Ishikawa (cell line): Measurements from ENCODE around the gene URB1.

ENCODE experiments used
- CEBPB ChIP-seq: IDR thresholded peaks from 2 replicates; pipeline ENCODE4 v1.6.1; 2012
- CREB1 ChIP-seq: IDR thresholded peaks from 2 replicates; pipeline ENCODE4 v1.6.1; 2012; ENCODE audit warnings: low read depth
- EGR1 ChIP-seq: IDR thresholded peaks from 2 replicates; pipeline ENCODE4 v1.6.1; 2012
- EP300 ChIP-seq: IDR thresholded peaks from 2 replicates; pipeline ENCODE4 v1.6.1; 2012; ENCODE audit warnings: borderline replicate concordance
- FOXM1 ChIP-seq: IDR thresholded peaks from 2 replicates; pipeline ENCODE4 v1.6.1; 2012; ENCODE audit warnings: low read depth, borderline replicate concordance
- NFIC ChIP-seq: IDR thresholded peaks from 2 replicates; pipeline ENCODE4 v1.6.1; 2012
- RAD21 ChIP-seq: IDR thresholded peaks from 2 replicates; pipeline ENCODE4 v1.6.1; 2012; ENCODE audit warnings: low read depth
- TAF1 ChIP-seq: IDR thresholded peaks from 2 replicates; pipeline ENCODE4 v1.6.1; 2012; ENCODE audit warnings: low read depth, mild to moderate bottlenecking
- TCF12 ChIP-seq: IDR thresholded peaks from 2 replicates; pipeline ENCODE4 v1.6.1; 2012; ENCODE audit warnings: low read depth
- TEAD4 ChIP-seq: IDR thresholded peaks from 2 replicates; pipeline ENCODE4 v1.6.1; 2012
- YY1 ChIP-seq: IDR thresholded peaks from 2 replicates; pipeline ENCODE4 v1.6.1; 2012; ENCODE audit warnings: low read depth
- ZBTB7A ChIP-seq: IDR thresholded peaks from 2 replicates; pipeline ENCODE4 v1.6.1; 2012; ENCODE audit warnings: low read depth
- TF ChIP-seq, protein P1 (sequence below): IDR thresholded peaks from 2 replicates; pipeline ENCODE4 v1.6.1; 2012
- TF ChIP-seq, protein P2 (sequence below): IDR thresholded peaks from 2 replicates; pipeline ENCODE4 v1.6.1; 2012; ENCODE audit warnings: low read depth, mild to moderate bottlenecking
- TF ChIP-seq, protein P3 (sequence below): IDR thresholded peaks from 2 replicates; pipeline ENCODE4 v1.6.1; 2012

The URB1 gene

DNA sequence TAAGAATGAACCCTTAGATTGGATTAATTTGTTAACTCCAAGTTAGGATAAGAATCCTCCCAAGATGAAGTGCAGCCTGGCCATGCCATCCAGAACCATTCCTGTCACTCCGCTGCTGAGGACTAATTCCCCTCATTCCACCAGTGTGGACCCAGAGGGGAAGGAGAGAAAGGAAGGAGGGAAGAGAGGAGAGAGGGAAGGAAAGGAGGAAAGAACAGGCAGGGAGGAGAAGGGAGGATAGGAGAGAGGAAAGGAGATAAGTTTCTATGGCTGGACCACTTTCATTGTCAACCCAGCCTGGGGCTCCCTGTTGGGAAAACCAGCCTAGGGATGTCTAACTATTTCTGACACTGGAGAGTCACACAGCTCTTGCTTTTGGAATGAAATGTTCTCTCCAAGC, 89.4 kb downstream of the URB1 start:
- TF ChIP-seq, protein P1, sequence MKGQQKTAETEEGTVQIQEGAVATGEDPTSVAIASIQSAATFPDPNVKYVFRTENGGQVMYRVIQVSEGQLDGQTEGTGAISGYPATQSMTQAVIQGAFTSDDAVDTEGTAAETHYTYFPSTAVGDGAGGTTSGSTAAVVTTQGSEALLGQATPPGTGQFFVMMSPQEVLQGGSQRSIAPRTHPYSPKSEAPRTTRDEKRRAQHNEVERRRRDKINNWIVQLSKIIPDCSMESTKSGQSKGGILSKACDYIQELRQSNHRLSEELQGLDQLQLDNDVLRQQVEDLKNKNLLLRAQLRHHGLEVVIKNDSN, result no peak
- TF ChIP-seq, protein P2, sequence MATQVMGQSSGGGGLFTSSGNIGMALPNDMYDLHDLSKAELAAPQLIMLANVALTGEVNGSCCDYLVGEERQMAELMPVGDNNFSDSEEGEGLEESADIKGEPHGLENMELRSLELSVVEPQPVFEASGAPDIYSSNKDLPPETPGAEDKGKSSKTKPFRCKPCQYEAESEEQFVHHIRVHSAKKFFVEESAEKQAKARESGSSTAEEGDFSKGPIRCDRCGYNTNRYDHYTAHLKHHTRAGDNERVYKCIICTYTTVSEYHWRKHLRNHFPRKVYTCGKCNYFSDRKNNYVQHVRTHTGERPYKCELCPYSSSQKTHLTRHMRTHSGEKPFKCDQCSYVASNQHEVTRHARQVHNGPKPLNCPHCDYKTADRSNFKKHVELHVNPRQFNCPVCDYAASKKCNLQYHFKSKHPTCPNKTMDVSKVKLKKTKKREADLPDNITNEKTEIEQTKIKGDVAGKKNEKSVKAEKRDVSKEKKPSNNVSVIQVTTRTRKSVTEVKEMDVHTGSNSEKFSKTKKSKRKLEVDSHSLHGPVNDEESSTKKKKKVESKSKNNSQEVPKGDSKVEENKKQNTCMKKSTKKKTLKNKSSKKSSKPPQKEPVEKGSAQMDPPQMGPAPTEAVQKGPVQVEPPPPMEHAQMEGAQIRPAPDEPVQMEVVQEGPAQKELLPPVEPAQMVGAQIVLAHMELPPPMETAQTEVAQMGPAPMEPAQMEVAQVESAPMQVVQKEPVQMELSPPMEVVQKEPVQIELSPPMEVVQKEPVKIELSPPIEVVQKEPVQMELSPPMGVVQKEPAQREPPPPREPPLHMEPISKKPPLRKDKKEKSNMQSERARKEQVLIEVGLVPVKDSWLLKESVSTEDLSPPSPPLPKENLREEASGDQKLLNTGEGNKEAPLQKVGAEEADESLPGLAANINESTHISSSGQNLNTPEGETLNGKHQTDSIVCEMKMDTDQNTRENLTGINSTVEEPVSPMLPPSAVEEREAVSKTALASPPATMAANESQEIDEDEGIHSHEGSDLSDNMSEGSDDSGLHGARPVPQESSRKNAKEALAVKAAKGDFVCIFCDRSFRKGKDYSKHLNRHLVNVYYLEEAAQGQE, result no peak
- TF ChIP-seq TEAD4 (no peak), CREB1 (no peak), EGR1 (no peak), CEBPB (no peak), FOXM1 (no peak), YY1 (no peak), ZBTB7A (no peak), RAD21 (no peak), TCF12 (no peak), EP300 (no peak), NFIC (no peak), TAF1 (no peak)
- TF ChIP-seq, protein P3, sequence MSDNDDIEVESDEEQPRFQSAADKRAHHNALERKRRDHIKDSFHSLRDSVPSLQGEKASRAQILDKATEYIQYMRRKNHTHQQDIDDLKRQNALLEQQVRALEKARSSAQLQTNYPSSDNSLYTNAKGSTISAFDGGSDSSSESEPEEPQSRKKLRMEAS, result no peak

DNA sequence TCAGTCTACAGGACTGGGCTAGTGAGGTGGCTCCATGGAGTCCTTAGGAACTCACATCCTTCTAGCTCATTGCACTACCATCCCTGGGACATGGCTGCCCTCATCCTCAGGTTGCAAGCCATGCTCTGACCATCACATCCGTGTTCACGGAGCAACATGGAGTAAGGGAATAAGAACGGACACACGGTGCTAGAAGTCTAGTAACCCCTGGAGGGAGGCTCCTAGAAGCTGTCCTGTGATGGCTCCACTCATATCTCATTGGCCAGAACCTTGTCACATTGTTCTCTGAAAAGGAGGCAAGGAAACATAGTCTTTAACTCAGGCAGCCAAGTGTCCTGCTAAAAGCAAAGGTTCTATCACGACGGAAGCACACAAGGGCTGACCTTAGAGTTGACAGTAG, 90.3 kb downstream of the URB1 start:
- TF ChIP-seq TCF12 (no peak), RAD21 (no peak), EGR1 (no peak), TAF1 (no peak), YY1 (no peak), EP300 (no peak), TEAD4 (no peak), NFIC (no peak), CEBPB (no peak), CREB1 (no peak), FOXM1 (no peak), ZBTB7A (no peak)
- TF ChIP-seq, protein P2, result no peak
- TF ChIP-seq, protein P3, result no peak
- TF ChIP-seq, protein P1, result no peak

DNA sequence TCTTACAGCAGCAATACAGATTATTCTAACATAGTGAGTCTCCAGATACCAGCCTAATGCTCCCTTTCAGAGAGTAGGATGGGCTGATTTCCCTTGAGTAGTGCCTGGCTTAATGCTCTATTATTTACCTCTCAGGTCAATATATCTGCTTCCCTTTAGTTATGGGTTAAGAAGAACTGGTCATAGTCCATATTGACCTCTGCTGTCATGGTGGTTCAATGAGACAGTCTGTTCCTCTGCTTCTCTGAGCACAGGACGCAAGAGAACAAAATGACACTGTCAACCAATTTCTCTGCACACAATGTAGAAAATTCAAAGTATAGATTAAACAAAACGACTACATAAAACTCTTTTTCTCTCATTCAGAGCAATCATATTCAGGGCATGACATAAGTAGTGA, 91.2 kb downstream of the URB1 start:
- TF ChIP-seq, protein P2, result no peak
- TF ChIP-seq TEAD4 (no peak), EGR1 (no peak), CEBPB (no peak), FOXM1 (no peak), YY1 (no peak), NFIC (no peak), RAD21 (no peak), ZBTB7A (no peak), TCF12 (no peak), TAF1 (no peak), EP300 (no peak), CREB1 (no peak)
- TF ChIP-seq, protein P3, result no peak
- TF ChIP-seq, protein P1, result no peak

DNA sequence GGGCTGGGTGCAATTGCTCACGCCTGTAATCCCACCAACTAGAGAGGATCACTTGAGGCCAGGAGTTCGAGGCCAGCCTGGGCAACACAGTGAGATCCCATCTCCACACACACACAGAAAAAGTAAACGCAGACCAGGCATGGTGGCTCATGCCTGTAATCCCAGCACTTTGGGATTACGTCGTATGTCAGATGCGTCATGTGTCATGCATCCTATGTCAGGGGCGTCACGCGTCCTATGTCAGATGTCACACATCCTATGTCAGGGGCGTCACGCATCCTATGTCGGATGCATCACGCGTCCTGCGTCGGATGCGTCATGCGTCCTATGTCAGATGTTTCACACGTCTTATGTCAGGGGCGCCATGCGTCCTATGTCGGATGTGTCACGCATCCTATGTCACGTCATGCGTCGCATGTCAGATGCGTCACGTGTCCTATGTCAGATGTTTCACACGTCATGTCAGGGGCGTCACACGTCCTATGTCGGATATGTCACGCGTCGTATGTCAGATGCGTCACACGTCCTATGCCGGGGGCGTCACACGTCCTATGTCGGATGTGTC, 92.6 kb downstream of the URB1 start:
- TF ChIP-seq CEBPB, result no peak
- TF ChIP-seq, protein P1, result no peak
- no peak for TF ChIP-seq CREB1
- TF ChIP-seq YY1, result no peak
- no peak for TF ChIP-seq EP300
- no peak for TF ChIP-seq RAD21
- TF ChIP-seq ZBTB7A, result no peak
- TF ChIP-seq FOXM1, result no peak
- TF ChIP-seq TCF12, result no peak
- TF ChIP-seq, protein P2, result no peak
- TF ChIP-seq NFIC, result no peak
- TF ChIP-seq TEAD4, result no peak
- TF ChIP-seq TAF1, result no peak
- TF ChIP-seq EGR1, result no peak
- TF ChIP-seq, protein P3, result no peak
